ENCODE data around the gene RPH3AL.
"Not testable (repeated sequence)": the region's sequence is repeated elsewhere in the genome, so short reads cannot be mapped to it uniquely, and the experiment has no call there.

RPH3AL gene

DNA sequence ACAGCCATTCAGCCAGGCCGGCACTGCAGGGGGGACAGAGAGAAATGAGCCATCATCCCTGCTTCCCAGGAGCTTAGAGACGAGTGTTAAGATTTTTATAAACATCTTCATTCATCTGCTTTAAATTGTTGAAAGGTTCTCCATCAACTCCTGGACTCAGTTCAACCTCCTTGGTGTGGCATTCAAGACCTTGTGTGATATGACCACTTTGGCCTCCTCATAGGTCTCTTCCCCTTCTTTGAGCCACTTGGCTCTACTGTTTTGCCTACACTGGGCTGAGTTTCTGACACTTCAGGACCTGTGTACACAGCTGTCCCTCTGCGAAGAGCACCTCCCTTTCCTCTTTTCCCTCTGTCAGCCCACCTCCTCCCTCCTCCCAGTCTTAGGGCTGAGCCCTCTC is 175.5 kb downstream of the RPH3AL start:
- in situ Hi-C loops (cut with HindIII; ENCODE audit: low sequenced_read_pairs), result no loop called here
- H3K4me3 ChIP-seq (ENCODE audit: low read depth, low read length), result no peak overlapping the region
- TF ChIP-seq, protein P1, sequence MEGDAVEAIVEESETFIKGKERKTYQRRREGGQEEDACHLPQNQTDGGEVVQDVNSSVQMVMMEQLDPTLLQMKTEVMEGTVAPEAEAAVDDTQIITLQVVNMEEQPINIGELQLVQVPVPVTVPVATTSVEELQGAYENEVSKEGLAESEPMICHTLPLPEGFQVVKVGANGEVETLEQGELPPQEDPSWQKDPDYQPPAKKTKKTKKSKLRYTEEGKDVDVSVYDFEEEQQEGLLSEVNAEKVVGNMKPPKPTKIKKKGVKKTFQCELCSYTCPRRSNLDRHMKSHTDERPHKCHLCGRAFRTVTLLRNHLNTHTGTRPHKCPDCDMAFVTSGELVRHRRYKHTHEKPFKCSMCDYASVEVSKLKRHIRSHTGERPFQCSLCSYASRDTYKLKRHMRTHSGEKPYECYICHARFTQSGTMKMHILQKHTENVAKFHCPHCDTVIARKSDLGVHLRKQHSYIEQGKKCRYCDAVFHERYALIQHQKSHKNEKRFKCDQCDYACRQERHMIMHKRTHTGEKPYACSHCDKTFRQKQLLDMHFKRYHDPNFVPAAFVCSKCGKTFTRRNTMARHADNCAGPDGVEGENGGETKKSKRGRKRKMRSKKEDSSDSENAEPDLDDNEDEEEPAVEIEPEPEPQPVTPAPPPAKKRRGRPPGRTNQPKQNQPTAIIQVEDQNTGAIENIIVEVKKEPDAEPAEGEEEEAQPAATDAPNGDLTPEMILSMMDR (IDR thresholded peaks at IDR 0.05; ENCODE audit: low read depth, low read length), result no peak
- DNase-seq (ENCODE audit: low read depth, low spot score), result no peak

DNA sequence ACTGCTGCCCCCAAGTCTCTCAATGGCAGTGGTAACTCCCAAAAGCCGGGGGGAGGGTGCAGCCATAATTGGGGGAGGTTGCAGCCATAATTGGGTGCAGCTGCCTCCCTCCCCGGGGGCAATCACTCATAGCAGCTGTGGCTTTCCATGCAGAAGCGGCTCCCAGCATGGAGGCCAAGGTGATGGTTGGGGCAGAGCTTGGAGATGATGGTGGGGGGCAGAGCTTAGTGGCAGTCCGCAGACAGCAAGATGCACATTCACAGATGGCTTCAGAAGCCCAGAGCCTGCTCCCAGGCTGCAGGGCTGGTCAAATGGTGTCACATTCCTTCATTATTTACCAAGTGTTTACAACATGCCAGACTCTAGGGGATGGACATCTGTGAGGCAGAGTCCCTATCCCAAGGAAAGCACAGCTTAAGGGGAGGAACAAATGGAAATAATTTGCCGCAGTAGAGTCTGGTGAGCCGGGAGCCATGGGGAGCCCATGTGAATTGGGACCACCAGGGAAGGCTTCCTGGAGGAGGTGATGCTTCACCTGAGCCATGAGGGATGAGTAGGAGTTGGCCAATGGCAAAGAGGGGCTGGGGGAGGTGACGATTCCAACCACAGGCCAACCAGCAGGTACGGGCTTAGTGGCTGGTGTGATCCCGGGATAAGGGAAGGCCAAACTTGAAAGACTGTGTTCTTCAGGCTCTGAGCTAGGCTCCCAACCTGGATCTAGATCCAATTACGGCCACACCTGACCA is 179.3 kb downstream of the RPH3AL start:
- TF ChIP-seq, protein P1 (IDR thresholded peaks at IDR 0.05; ENCODE audit: low read depth, low read length), result no peak
- in situ Hi-C loops (cut with HindIII; ENCODE audit: low sequenced_read_pairs), result no loop called here
- no peak for DNase-seq (ENCODE audit: low read depth, low spot score)
- no peak overlapping the region for H3K4me3 ChIP-seq (ENCODE audit: low read depth, low read length)

DNA sequence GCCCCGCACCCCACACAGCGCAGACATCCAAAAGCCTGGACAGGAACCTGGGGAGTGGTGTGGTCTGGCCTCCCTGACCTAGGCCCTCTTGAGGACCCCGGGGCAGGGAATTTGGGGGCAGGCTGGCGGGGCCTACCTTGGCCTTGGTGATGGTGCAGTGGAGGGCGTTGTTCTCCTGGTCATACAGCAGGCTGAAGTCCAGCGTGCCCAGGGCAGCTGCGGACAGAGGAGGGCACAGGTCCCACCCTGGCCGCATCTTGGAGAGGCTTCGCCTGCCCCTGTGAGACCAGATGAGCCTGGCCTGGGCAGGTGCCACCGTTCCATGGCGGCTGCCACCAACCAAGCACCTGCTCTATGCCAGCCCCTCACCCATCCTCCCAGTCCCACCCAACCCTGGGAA is 180.2 kb downstream of the RPH3AL start:
- no peak overlapping the region for H3K4me3 ChIP-seq (ENCODE audit: low read depth, low read length)
- TF ChIP-seq, protein P1 (IDR thresholded peaks at IDR 0.05; ENCODE audit: low read depth, low read length), result no peak
- in situ Hi-C loops (cut with HindIII; ENCODE audit: low sequenced_read_pairs), result no loop called here
- no peak for DNase-seq (ENCODE audit: low read depth, low spot score)

DNA sequence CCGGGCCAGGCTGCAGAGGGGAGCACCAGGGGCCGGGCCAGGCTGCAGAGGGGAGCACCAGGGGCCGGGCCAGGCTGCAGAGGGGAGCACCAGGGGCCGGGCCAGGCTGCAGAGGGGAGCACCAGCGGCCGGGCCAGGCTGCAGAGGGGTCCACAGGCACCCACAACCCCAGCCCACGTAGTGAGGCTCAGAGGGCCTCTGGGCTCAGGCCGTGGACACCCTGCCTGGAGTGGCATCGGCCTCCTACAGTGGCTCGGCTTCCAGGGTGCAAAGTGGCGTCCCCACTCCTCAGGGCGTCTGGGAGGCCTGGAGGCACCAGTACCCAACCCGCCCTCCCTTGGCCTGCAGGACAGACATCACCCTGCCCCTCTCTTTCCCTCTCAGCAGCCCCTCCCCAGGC is 180.7 kb downstream of the RPH3AL start:
- in situ Hi-C loops (cut with HindIII; ENCODE audit: low sequenced_read_pairs), result no loop called here
- H3K4me3 ChIP-seq (ENCODE audit: low read depth, low read length), result no peak overlapping the region
- TF ChIP-seq, protein P1 (IDR thresholded peaks at IDR 0.05; ENCODE audit: low read depth, low read length), result no peak
- DNase-seq (ENCODE audit: low read depth, low spot score), result no peak

DNA sequence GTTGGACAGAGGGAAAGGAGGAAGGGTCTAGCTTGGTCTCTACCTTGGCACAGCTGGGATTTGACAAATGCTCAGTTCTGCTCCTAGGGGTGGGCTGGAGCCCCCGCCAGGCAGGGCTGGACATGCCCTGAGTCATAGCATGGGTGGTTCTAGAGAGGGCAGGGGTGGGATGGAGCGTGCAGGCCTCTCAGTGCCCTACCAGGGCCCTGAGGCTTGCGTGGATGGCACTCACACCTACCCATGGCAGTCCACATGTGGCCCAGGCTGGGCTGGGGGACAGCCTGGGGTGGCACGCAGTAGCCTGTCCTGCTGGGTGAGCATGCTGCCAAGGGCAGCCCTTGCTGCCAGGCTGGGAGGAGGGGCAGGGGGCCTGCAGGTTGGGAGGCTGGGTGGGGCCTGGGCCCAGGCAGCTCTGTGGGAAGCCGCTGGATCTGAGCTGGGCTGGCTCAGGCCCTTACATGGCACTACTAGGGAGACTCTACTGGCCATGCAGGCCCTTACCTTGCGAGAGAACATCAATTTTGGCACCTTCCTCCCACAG is 182.4 kb downstream of the RPH3AL start:
- no peak overlapping the region for H3K4me3 ChIP-seq (ENCODE audit: low read depth, low read length)
- TF ChIP-seq, protein P1 (IDR thresholded peaks at IDR 0.05; ENCODE audit: low read depth, low read length), result no peak
- in situ Hi-C loops (cut with HindIII; ENCODE audit: low sequenced_read_pairs), result no loop called here
- DNase-seq (ENCODE audit: low read depth, low spot score), result no peak

DNA sequence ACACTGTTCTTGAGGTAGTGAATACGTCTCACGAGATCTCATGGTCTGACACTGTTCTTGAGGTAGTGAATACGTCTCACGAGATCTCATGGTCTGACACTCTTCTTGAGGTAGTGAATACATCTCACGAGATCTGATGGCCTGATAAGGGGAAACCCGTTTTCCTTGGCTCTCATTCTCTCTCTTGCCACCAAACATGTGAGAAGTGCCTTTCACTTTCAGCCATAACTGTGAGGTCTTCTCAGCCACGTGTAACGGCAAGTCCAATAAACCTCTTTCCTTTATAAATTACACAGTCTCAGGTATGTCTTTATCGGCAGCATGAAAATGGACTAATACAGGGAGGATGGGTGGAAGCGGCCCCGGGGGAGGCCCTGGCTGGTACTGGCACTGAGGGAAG is 184.0 kb downstream of the RPH3AL start:
- DNase-seq (ENCODE audit: low read depth, low spot score); H3K4me3 ChIP-seq (ENCODE audit: low read depth, low read length); in situ Hi-C loops (cut with HindIII; ENCODE audit: low sequenced_read_pairs): not testable (repeated sequence)

DNA sequence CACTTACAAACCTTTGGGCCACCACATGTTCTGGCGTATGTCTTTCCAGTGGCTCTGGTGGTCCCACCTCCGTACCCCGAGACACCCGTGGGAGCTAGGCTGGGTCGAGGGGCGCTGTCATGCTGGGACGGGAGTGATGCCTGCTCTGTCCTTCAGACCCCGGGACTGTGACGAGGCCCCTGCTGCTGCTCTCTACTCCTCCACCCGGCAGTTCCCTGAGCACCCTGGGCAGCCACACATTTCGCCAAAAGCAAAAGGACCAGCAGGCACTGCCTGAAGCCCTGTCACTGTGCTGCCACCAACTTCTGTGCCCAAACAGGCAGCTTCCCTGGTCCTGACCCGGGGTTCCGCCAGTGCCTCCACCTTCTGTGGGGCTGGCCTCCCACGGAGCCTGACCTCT is 186.7 kb downstream of the RPH3AL start:
- in situ Hi-C loops (cut with HindIII; ENCODE audit: low sequenced_read_pairs), result no loop called here
- no peak overlapping the region for H3K4me3 ChIP-seq (ENCODE audit: low read depth, low read length)

More for the DNA sequence above, 186.7 kb downstream of the RPH3AL start:
- TF ChIP-seq, protein P1 (IDR thresholded peaks at IDR 0.05; ENCODE audit: low read depth, low read length), result no peak
- DNase-seq (ENCODE audit: low read depth, low spot score), result no peak

Data from astrocyte of the spinal cord (primary cell).